Fibroblast of villous mesenchyme (primary cell): ENCODE measurements around the gene TBRG1. TPM values are rescaled to one million over a fixed set of nuclear protein-coding genes. Genes with fewer than 3 reads are reported as not detected.

ENCODE experiments used
- DNase-seq: peaks from one replicate; pipeline ENCODE4 v3.0.0-alpha.2; 2010; ENCODE audit warnings: low read depth
- H3K4me3 ChIP-seq: 2 replicates; pipeline ENCODE4 v1.5.1; 2011; ENCODE audit warnings: low read depth, mild to moderate bottlenecking, low read length
- total RNA-seq: library from RNA; depleted of rRNA; stranded (reverse); fragments of >200 nt; gene quantifications from 2 replicates; pipeline ENCODE4 v1.2.3, GENCODE V29; 2012
- TF ChIP-seq, protein P1 (sequence below): IDR thresholded peaks from 2 replicates; pipeline ENCODE4 v1.5.1; 2012; ENCODE audit warnings: low read depth, mild to moderate bottlenecking, low read length; ENCODE audit not compliant: insufficient read depth

The TBRG1 gene
- total RNA-seq, 1 donor: 24.2 TPM

DNA sequence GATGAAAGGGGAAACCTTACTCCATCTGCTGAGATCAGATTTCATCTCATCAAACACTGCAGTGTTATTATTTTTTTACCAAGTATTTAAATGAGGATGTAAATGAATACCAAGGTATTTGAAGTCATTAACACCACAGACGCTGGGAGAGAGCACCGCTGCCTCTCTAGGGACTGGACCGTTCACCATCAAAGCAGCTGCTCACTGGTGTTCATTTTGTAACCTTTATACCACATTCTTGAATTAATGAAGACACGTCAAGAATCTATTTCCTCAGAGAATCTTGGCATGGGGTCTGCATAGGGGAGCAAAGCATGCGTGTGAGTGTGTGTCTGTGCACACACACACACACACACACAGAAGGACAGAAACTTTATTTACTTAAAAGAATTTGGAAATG lies 35.2 kb downstream of the TBRG1 start:
- TF ChIP-seq, protein P1, sequence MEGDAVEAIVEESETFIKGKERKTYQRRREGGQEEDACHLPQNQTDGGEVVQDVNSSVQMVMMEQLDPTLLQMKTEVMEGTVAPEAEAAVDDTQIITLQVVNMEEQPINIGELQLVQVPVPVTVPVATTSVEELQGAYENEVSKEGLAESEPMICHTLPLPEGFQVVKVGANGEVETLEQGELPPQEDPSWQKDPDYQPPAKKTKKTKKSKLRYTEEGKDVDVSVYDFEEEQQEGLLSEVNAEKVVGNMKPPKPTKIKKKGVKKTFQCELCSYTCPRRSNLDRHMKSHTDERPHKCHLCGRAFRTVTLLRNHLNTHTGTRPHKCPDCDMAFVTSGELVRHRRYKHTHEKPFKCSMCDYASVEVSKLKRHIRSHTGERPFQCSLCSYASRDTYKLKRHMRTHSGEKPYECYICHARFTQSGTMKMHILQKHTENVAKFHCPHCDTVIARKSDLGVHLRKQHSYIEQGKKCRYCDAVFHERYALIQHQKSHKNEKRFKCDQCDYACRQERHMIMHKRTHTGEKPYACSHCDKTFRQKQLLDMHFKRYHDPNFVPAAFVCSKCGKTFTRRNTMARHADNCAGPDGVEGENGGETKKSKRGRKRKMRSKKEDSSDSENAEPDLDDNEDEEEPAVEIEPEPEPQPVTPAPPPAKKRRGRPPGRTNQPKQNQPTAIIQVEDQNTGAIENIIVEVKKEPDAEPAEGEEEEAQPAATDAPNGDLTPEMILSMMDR: no peak
- no peak overlapping the region for H3K4me3 ChIP-seq
- no peak for DNase-seq

DNA sequence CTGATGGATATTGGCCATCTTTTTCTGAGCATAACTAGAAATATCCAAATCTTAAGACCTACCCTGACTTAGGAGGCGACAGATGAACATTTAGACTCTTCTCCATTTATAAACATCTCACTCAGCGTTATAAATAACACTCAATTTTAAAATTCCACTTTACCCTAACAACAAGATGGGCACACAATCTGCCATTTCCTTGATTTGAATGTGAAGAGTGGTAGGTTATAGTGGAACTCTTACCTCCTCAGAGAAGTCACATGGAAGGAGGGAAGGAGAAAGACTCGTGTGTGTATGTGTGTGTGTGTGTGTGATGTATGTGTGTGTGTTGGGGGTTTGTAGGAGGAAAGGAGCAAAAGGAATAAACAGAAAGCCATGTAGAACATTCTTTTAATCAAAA lies 35.8 kb downstream of the TBRG1 start:
- TF ChIP-seq, protein P1: no peak
- no peak overlapping the region for H3K4me3 ChIP-seq
- DNase-seq: no peak

DNA sequence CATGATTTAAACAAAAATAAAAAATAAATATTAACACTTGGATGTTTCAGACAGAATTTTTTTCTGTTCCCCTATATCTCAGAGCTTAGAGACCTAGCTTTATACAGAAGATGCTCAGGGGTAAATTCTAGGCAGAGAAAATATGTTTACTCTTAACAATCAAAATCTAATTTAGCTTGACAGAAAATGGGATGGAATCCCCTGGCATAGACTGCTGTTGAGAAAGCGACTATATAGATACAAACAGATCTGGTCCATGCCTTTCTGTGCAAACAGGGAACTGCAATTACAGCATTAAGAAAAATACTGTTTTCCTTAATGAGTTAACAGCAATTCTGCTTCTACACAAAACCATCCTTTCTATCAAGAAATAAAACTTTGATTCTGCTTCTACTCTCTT lies 36.3 kb downstream of the TBRG1 start:
- TF ChIP-seq, protein P1: no peak

DNA sequence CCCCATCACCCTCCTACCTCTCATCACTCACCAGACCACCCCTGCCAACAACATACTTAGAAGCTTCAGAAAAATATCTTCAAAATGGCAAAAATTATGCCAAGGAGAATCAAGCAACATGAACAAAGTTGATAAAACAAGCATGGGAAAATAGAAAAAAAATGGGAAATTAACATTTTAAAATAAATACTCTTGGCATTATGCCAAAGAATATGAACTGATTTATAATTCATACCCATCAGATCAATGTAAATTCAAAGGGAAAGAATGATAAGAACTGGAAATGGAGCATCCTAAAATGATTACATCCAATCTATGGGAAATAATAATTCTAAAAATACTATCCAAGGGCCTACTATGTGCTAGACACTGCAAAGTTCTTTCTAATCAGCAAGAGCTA lies 38.9 kb downstream of the TBRG1 start:
- no peak overlapping the region for H3K4me3 ChIP-seq
- TF ChIP-seq, protein P1: no peak
- DNase-seq: no peak

More for the DNA sequence above, 36.3 kb downstream of the TBRG1 start:
- no peak for DNase-seq
- no peak overlapping the region for H3K4me3 ChIP-seq

DNA sequence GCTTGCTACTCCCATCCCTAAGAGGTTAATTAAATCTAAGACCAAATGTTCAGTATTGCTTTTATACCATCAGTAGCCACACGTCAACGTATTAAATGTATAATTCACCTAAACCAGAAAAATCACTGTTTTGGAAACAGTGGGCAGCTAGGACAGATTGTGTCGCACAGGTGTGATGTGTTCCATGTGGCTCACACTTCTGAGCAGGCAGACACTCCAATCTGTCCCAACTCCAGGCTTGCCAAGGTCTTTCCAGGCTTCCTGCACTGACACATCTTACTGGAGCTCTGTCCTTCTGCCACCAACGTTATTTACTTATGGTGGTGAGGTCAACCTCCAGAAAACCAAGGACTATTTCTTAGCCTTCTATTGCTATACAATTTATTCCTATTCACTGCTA lies 39.4 kb downstream of the TBRG1 start:
- no peak overlapping the region for H3K4me3 ChIP-seq
- TF ChIP-seq, protein P1: no peak
- DNase-seq: no peak

DNA sequence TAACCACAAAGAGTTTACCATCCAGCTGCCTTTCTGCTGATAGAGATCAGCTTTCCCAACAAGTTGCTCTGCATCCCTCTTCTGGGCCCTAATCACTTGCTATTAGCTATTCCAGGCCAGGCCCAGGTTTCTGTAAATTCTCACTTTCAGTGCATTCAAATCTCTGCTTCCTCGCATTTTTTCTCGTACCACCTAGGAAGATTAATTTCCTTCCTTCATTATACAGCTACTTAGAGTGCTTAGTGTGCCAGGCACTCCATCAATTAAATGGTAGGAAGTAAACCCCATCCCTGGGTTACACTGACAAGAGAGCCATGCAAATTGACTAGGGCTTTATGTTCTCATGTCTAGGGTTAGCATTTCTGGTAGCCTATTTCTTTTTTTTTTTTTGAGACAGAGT lies 41.2 kb downstream of the TBRG1 start:
- DNase-seq: no peak
- H3K4me3 ChIP-seq: no peak overlapping the region
- TF ChIP-seq, protein P1: no peak

DNA sequence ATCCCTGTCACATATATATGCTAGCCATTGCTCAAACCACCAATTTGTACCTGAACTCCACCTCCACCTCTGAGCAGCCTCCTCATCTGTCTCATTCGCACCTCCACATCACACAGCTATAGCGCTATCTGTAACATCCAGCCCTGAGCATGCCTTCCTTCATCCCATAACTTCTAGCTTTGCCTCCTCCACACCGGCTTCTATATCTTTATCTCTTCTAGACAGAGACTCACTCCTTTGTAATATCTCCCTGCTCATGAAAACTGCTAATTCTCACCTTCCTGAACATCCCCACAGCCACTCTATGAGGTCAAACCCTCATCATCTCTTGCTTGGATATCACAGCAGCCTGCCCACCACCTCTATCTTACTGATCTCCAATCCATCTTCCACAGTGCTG lies 44.9 kb downstream of the TBRG1 start:
- TF ChIP-seq, protein P1: no peak
- DNase-seq: no peak
- no peak overlapping the region for H3K4me3 ChIP-seq
